NCI-H226 (cell line): ENCODE measurements around the gene KRTAP5-6.

Experiments used
- DNase-seq: peaks from one replicate; pipeline ENCODE4 v3.0.0-alpha.2; 2015

KRTAP5-6 gene

GRCh38 chr11:1703146-1703545 is 6.2 kb downstream of the KRTAP5-6 start:
- DNase-seq: no peak

DNA sequence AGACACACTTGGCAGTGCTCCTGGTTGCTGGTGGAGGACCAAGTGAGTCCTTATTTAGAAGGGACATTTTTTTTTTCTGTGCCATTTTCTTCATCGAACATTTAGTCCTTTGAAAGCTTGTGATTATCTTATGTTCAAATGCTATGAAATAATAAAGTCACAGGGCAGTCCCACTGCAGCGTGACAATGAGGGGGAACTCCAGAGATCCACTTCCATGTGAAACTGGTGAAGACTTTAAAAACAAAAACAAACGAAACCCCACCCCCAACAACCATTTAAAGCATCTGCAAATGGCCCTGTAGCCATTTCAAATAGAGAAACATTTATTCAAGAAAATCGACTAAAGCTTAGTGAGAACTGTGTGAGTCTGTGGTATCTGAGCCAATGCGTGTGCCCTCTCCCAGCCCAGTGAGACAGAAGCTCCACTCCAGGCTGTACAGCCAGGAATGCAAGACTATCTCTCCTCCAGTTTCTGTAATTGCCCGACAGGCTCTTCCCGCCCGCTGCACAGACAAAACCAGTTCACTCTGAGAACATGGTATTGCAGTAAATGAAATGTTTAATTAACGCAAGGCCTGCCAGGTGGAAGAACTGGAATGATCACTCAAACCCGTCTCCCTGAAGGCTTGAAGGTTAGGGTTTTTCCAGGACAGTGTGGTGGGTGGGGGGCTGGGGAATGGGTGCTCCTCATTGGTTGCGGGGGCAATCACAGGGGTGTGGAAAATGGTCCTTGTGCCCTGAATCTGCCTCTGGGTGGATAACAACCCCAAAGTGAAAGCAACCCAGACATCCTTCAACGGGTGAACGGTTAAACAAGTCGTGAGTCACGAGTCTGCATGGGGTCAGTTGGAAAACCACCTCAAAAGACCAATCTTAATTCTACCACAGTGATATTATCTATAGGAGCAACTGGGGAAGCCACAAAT is 8.4 kb downstream of the KRTAP5-6 start:
- DNase-seq: no peak

- DNase-seq: no peak
These were observed 9.8 kb downstream of the KRTAP5-6 start for GRCh38 chr11:1706634-1707400.

GRCh38 chr11:1707751-1708150 is 10.8 kb downstream of the KRTAP5-6 start:
- DNase-seq: no peak

DNA sequence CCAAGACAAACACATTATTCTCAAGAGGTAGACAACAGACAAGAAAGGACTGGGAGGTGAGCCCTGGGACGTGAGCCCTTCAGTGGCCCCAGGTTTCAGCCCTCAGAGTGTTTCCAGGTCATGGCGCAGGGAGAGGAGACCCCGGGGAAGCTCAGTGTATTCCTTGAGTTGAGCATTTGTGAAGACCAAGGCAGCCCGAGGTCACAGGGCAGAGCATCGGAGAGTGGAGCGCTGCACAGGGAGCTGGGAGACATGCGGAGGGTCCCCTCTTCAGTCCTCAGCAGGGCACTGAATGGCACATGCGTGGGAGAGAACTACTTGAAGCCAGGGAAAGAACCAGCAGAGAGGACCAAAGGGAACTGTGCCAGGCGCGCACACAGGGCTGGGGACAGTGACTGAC is 11.7 kb downstream of the KRTAP5-6 start:
- no peak for DNase-seq

DNA sequence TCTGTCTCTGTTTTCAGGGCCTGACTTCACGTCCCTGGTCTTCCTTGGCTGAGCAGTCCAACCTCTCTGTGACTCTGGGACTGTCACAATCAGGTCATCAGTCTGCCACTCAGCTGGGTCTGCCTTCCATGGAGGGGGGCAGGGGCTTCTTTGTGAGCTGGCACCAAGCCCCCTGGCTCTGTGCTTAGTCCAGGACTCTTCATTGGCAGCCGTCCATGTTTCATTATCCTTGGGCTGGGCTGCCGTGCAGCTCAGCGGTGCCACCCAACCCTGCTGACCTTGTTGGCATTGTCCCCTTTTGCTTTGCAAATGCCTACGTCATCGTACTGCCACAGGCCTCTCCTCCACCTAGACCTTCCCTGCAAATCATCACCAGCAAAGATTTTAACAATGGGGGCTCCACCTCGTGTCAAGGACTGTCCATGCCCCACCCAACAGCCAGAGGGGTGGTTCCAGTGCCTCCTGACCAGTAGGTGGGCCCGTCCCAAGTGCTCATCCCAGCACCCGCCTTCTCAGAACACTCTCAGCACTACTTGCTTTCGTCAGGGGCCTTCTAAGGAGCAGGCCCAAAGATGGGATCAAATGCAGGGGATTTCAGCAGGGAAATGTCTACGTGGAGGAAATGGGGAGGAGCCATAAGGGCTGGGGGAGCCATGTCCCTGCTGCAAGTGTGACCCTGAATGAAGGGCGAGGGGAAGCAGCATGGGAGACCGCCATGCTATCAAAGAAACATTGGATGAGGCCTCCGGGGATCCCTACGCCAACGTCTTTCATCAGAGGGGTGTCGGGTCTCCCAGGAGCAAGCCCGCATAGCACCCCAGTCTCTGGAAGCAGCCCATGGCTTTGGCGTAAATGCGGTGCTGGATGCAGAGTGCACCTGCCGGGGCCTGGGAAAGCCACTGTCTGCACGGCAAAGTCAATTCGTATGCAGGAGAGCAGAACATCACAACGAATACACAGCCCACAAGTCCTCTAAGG is 18.2 kb downstream of the KRTAP5-6 start:
- no peak for DNase-seq

DNA sequence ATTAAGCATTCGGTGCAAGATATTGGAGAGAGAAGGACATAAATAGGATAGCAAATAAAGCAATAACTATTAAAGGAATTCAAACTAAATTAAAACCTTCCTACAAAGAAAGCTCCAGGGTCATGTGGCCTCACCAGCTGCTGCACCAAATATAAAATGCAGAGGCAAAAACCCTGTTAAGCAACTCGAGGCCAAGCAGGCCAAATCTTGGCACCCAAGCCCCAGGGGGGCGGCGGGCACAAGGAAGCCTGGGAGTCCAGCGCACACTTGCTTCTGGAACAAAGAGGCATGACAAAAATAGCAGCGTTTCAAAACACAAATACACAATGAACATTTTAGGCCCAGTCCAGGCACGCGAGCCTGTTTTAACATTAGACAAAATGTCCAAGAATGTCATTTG is 20.8 kb downstream of the KRTAP5-6 start:
- no peak for DNase-seq

DNA sequence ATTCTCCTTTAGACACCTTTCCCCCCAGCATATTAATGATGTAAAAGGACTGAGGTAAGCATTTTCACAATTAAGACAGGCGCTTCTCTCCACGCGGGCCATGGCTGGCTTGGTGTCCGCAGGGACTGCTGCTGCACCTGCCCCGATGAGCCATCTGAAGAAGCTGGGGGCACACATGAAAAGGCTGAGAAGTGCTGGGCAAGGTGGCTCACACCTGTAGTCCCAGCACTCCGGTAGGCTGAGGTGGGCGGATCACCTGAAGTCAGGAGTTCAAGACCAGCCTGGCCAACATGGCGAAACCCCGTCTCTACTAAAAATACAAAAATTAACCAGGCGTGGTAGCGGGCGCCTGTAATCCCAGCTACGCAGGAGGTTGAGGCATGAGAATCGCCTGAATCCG is 21.3 kb downstream of the KRTAP5-6 start:
- no peak for DNase-seq

DNA sequence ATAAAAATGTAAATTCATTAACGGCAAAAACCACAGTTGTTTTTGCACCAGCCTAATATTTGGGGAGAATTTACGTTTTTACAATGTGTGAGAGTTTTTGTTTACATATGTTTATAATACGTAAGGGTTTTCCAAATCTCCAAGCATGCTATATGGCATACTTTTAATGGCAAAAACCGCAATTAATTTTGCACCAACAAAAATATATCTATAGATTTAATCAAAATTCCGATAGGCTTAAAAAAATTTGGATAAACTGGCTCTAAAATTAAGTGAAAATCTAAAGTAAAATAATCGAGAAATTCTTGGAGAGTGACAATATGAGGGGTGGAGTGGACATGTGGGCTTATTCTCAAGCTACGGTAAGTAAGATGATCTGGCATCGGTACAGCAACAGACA is 22.8 kb downstream of the KRTAP5-6 start:
- DNase-seq: no peak

DNA sequence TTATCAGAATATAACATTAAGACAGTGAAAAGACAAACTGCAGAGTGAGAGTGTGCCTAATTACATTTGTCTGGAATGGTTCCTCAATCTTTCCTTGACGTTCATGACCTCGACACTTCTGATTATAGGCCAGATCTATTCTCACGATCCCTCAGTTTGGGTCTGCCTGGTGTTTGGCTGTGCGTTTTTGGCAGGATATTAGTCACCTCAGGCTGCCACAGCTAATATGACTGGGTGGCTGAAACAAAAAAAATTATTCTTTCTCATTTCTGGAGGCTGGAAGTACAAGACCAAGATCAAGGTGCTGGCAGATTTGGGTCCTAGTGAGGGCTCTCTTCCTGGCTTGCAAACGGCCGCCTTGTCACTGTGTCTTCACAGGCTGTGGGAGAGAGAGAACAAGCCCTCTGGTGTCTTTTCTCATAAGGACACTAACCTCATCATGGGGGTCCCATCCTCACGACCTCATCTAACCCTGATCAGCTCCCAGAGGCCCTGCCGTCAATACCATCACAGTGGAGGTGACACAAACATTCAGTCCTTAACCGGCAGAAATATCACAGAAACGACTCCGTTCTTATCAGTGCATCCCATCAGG is 30.2 kb downstream of the KRTAP5-6 start:
- no peak for DNase-seq

DNA sequence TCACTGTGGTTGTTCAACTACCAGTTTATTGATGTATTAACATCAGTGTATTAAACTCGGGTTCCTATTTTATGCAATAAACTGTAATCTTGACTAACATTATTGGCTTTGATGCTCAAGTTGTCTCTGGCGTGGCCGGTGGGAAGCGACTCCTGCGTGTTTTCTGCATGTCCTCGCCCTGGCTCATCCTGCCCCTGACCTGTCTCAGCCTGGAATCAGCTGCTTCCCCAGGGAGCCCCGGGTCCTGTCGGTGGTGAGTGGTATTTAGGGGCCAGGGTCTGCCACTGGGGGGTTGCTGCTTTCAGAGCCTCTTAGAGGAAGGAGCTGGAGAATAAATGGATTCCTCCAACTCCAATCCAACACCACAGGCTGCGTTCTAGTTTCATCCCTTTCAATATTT is 30.9 kb downstream of the KRTAP5-6 start:
- no peak for DNase-seq

DNA sequence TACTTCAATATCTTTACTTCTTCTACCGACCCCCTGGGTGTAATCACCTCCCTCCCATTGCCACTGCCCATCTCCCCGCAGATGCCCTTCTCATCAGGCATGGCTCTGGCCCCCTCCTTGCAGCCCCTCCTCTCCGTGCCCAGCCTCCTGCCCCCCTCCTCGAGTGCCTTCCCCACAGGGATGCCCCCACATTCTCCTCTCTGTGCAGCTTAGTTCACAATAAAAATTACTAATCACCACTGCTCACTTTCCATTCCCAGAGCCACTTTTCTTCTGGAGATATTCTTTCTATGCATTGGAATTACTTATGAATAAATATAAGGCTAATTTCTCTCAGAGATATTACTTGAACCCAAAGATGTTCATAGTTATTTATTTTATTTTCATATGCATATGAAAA is 31.3 kb downstream of the KRTAP5-6 start:
- no peak for DNase-seq

DNA sequence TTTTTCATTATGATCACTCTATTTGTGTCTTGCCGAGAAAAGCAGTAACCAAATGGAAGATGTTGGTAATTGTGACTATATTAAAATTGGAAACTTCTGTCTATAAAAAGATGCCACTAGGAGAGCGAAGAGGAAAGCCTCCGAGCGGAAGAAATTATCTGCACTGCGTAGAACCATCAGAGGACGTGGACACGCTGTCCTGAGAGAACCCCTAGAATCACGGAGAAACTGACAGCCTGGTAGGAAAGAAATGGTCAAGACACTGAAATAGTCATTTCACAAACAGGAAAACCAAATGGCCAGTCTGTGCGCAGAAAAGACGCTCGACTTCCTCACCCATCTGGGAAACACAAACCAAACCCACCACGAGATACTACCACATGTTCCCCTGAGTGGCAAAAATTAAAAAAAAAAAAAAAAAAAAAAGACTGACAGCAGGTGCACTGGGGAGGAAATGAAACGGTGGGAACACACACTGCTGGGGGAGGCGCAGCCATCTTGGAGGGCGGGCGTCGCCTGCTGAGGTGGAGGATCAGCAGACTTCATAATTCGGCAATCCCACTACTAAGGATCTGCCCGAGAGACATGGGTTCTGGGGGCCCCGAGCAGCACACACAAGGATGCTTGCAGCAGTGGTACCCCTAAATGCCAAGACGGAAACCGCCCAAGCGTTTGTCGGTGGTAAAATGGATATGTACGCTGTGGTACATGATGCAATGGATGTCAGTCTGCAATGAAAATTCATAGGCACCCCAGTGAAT is 32.1 kb downstream of the KRTAP5-6 start:
- DNase-seq: no peak

DNA sequence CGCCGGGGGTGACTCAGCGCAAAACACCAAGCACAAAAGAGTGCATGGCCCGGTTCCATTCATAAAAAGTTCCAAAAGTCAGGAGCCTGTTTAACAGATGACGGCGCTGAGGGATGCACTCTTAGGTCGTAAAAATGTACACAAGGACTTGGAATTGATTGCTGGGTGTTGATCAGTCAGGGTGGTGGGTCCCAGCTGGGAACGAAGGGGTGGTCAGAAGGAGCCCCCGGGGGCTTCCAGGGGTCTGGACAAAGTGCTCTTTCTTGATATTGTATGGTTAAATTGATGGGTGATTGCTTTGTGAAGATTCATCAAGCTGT is 32.7 kb downstream of the KRTAP5-6 start:
- no peak for DNase-seq

- DNase-seq: no peak
These were observed 33.1 kb downstream of the KRTAP5-6 start for GRCh38 chr11:1730059-1730629.

DNA sequence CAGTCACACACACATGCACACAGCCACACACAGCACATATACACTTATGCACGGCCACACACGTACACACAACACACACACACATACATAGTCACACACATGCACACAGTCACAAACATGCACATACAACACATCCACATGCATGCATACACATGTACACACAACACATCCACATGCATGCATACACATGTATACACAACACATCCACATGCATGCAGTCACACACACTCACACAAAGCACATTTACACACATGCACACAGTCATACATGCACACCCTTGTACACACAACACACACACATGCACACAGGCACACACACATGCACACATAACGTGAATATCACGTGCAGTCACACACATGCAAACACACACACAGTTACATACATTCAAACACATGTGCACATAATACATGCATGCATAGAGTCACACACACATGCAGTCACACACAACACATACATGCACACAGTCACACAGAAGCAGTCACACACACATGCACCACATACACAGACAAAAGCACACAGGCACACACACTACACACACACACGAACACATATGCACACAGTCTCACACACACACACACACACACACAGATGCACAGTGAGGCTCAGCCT is 34.6 kb downstream of the KRTAP5-6 start:
- no peak for DNase-seq

GRCh38 chr11:1732418-1733008 is 35.5 kb downstream of the KRTAP5-6 start:
- no peak for DNase-seq

DNA sequence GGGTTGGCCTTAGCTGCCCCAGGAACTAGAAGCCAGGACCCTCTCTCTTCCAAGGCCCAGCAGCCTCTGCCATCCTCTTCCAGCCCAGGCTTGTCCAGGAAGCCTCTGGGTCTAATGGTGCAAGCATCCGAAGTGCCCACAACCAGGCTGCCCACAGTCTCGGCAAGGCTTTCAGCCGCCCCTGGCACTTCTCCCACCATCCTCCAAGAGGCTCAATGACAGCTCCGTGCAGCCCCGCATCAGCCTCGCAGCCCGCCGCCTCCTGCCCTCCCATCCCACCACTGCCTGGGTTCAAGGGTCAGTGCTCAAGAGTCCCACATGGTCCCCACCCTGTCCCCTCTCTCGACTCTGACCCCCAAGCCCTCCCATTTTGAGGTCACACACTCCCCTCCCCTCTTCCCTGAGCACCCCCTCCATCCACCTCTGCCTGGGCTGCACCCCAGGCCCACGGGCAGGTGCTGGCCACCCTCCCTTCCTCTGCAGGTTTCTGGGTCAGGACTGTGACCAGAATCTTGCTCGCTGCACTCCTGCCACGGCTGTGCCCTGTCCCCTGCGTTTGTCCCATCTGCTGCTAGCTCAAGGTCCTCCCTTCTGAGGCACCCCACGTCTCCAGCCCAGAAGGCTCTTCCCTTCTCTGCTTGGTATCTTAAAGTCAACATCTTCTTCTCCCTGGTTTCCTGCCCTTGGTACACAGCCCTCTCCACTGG is 36.2 kb downstream of the KRTAP5-6 start:
- DNase-seq: no peak

DNA sequence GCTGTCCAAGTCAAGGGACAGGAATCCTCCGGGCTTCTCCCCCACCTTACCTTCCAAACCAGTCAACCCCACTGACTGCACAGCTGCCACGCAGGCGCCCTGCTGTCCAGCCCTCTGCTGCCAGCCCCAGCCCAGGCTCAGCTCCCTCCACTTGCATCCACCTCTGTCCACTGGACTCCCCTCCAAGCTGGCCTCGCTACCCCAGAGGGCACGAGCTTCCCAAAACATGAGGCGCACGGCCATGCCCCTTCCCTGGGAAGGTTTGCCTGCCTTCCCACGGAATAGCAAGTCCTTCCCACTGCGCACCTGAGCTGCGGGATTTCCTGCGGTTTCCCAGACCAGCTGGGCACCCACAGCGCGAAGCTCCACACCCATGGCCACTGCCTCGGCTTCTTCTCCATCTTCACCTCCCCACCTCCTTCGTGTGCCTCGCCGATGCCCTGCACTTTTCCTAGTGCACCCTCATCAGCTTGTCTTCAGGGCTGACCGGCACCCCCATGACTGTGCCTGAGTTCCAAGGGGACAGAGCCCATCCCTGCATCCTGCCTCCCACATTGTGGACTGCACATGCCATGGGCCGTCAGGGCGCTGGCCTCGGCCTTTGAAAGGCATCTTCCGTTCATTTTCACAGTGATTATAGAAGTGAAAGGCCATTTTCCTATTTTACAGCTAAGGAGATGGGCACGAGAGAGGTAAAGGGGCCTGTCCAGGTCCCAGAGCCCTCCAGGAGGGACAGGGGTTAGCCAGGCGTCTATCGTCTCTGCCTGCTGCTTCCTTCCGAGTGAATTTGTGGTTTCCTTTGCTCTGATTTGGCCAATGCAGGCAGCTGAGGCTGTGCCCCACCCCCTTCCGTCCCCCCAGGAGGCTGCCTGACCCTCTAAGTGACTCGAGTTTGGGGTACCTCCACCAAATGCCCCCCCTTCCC is 37.0 kb downstream of the KRTAP5-6 start:
- no peak for DNase-seq
